Fibroblast of the conjunctiva (primary cell): ENCODE data around the gene MYO7B.

Experiments used
- DNase-seq: peaks from one replicate; pipeline ENCODE4 v3.0.0-alpha.2; 2010; ENCODE audit warnings: low read depth

The MYO7B gene

GRCh38 chr2:127535422-127535901 is at the start of gene MYO7B:
Gene MYO7B, plus strand, starts transcription at chr2:127535683. Its CDS starts 24,040 bp downstream, at chr2:127559723.
- DNase-seq = no peak

- DNase-seq = no peak
Measured at GRCh38 chr2:127485694-127486071, 49.8 kb upstream of the MYO7B start.

GRCh38 chr2:127486247-127487058 is 49.0 kb upstream of the MYO7B start:
- no peak for DNase-seq

GRCh38 chr2:127490283-127490682 is 45.2 kb upstream of the MYO7B start:
- DNase-seq = no peak

- no peak for DNase-seq
Measured at GRCh38 chr2:127498386-127498785, 37.1 kb upstream of the MYO7B start.

- no peak for DNase-seq
Measured at GRCh38 chr2:127503491-127503890, 32.0 kb upstream of the MYO7B start.

- no peak for DNase-seq
Measured at GRCh38 chr2:127504552-127505430, 30.7 kb upstream of the MYO7B start.

- DNase-seq = no peak
Measured at GRCh38 chr2:127506510-127506909, 29.0 kb upstream of the MYO7B start.

GRCh38 chr2:127508023-127508630 is 27.4 kb upstream of the MYO7B start:
- no peak for DNase-seq

GRCh38 chr2:127508631-127509034 is 26.9 kb upstream of the MYO7B start:
- peak; percentile 99 for DNase-seq

- no peak for DNase-seq
Measured at GRCh38 chr2:127510073-127510472, 25.4 kb upstream of the MYO7B start.

GRCh38 chr2:127511090-127511695 is 24.3 kb upstream of the MYO7B start:
- no peak for DNase-seq

GRCh38 chr2:127511917-127512316 is 23.6 kb upstream of the MYO7B start:
- no peak for DNase-seq

GRCh38 chr2:127512362-127512761 is 23.1 kb upstream of the MYO7B start:
- DNase-seq = no peak

GRCh38 chr2:127514076-127514475 is 21.4 kb upstream of the MYO7B start:
- DNase-seq = no peak

GRCh38 chr2:127514485-127514884 is 21.0 kb upstream of the MYO7B start:
- DNase-seq = no peak

- DNase-seq = peak; percentile 36
Measured at GRCh38 chr2:127515383-127515915, 20.0 kb upstream of the MYO7B start.

GRCh38 chr2:127516041-127516762 is 19.3 kb upstream of the MYO7B start:
- DNase-seq = peak; percentile 66

GRCh38 chr2:127517465-127517864 is 18.0 kb upstream of the MYO7B start:
- DNase-seq = no peak

- no peak for DNase-seq
Measured at GRCh38 chr2:127520424-127520823, 15.1 kb upstream of the MYO7B start.
